RWPE2 (cell line): Measurements from ENCODE around the gene KCNJ16.

Source experiments
- ATAC-seq: fragments of 200-7000 bp; cut with Tn5 transposase; 3 replicates; pipeline ENCODE4 v1.9.1; 2021; ENCODE audit warnings: low read depth
- DNase-seq: peaks from one replicate; pipeline ENCODE4 v3.0.0-alpha.2; 2020; ENCODE audit warnings: low spot score
- H3K27ac ChIP-seq: fragments of 450-650 bp; 2 replicates; pipeline ENCODE4 v1.5.1; 2017; ENCODE audit warnings: mild to moderate bottlenecking; ENCODE audit not compliant: poor library complexity, severe bottlenecking
- H3K27me3 ChIP-seq: fragments of 250-450 bp; sonication (Bioruptor Pico); 2 replicates; pipeline ENCODE4 v1.5.1; 2021; ENCODE audit warnings: mild to moderate bottlenecking, moderate library complexity; ENCODE audit not compliant: insufficient read depth, poor library complexity, severe bottlenecking
- H3K36me3 ChIP-seq: fragments of 250-450 bp; sonication (Bioruptor Pico); 2 replicates; pipeline ENCODE4 v1.5.1; 2020; ENCODE audit warnings: low read depth, mild to moderate bottlenecking, moderate library complexity
- H3K4me1 ChIP-seq: fragments of 250-450 bp; sonication (Bioruptor Pico); 2 replicates; pipeline ENCODE4 v1.5.1; 2021; ENCODE audit warnings: mild to moderate bottlenecking, moderate library complexity; ENCODE audit not compliant: insufficient read depth, poor library complexity, severe bottlenecking
- H3K4me3 ChIP-seq: fragments of 250-450 bp; sonication (Bioruptor Pico); 2 replicates; pipeline ENCODE4 v1.5.1; 2021; ENCODE audit warnings: mild to moderate bottlenecking, moderate library complexity; ENCODE audit not compliant: severe bottlenecking
- H3K9me3 ChIP-seq: fragments of 250-450 bp; sonication (Bioruptor Pico); 2 replicates; pipeline ENCODE4 v1.5.1; 2021; ENCODE audit warnings: mild to moderate bottlenecking, moderate library complexity; ENCODE audit not compliant: severe bottlenecking
- CTCF ChIP-seq: fragments of 450-650 bp; IDR thresholded peaks from one replicate; pipeline ENCODE4 v1.5.1; 2017; ENCODE audit warnings: mild to moderate bottlenecking, moderate library complexity; ENCODE audit not compliant: poor library complexity, severe bottlenecking

The KCNJ16 gene

GRCh38 chr17:70128727-70129238, 53.8 kb downstream of the KCNJ16 start:
- no peak for ATAC-seq
- no peaks in the 10 kb centered on the region for H3K9me3 ChIP-seq
- no peak for DNase-seq
- H3K27me3 ChIP-seq: no peaks in the 10 kb centered on the region
- H3K27ac ChIP-seq: no peak overlapping the region
- H3K36me3 ChIP-seq: no peaks in the 10 kb centered on the region
- H3K4me3 ChIP-seq: no peak overlapping the region
- H3K4me1 ChIP-seq: no peaks in the 10 kb centered on the region
- no peak for TF ChIP-seq CTCF

GRCh38 chr17:70130289-70130688, 55.3 kb downstream of the KCNJ16 start:
- H3K4me3 ChIP-seq: no peak overlapping the region
- H3K27ac ChIP-seq: no peak overlapping the region
- no peaks in the 10 kb centered on the region for H3K36me3 ChIP-seq
- no peak for TF ChIP-seq CTCF
- no peak for ATAC-seq
- H3K9me3 ChIP-seq: no peaks in the 10 kb centered on the region
- no peaks in the 10 kb centered on the region for H3K27me3 ChIP-seq
- no peak for DNase-seq
- H3K4me1 ChIP-seq: no peaks in the 10 kb centered on the region

GRCh38 chr17:70132505-70132904, 57.5 kb downstream of the KCNJ16 start:
- DNase-seq: no peak

GRCh38 chr17:70134042-70134441, 59.0 kb downstream of the KCNJ16 start:
- ATAC-seq (no peak), DNase-seq (no peak)
- Histone ChIP-seq H3K4me1 (peaks cover 21% of the 10 kb centered on the region), H3K27me3 (no peaks in the 10 kb centered on the region), H3K9me3 (no peaks in the 10 kb centered on the region), H3K27ac (no peak overlapping the region), H3K4me3 (no peak overlapping the region), H3K36me3 (no peaks in the 10 kb centered on the region)
- TF ChIP-seq CTCF: no peak

More at GRCh38 chr17:70132505-70132904, 57.5 kb downstream of the KCNJ16 start:
- ATAC-seq: no peak
- no peak for TF ChIP-seq CTCF
- no peak overlapping the region for H3K27ac ChIP-seq
- H3K4me3 ChIP-seq: no peak overlapping the region
- H3K9me3 ChIP-seq: no peaks in the 10 kb centered on the region
- no peaks in the 10 kb centered on the region for H3K36me3 ChIP-seq
- H3K4me1 ChIP-seq: peaks cover 14% of the 10 kb centered on the region
- H3K27me3 ChIP-seq: no peaks in the 10 kb centered on the region

- Histone ChIP-seq H3K27ac (no peak overlapping the region), H3K27me3 (no peaks in the 10 kb centered on the region), H3K36me3 (no peaks in the 10 kb centered on the region), H3K4me1 (peaks cover 21% of the 10 kb centered on the region), H3K4me3 (no peak overlapping the region), H3K9me3 (no peaks in the 10 kb centered on the region)
- no peak for TF ChIP-seq CTCF
- ATAC-seq (no peak), DNase-seq (no peak)
These were observed 59.8 kb downstream of the KCNJ16 start for GRCh38 chr17:70134777-70135176.
